Stimulated activated CD4-positive, alpha-beta T cell treated with anti-CD3 and anti-CD28 coated beads, Interleukin-12 subunit alpha, Interleukin-12 subunit beta, amount 100 ng/mL, for 48 hours (primary cell): Measurements from ENCODE around the gene PRIMPOL.
"Not testable (repeated sequence)": the region's sequence is repeated elsewhere in the genome, so short reads cannot be mapped to it uniquely, and the experiment has no call there.

Source experiments
- DNase-seq, 3 donors: peaks; one replicate each; pipeline ENCODE4 v3.0.0-alpha.2; 2020; ENCODE audit warnings: low read depth in 2 of 3, low spot score in 1 of 3

The PRIMPOL gene

DNA sequence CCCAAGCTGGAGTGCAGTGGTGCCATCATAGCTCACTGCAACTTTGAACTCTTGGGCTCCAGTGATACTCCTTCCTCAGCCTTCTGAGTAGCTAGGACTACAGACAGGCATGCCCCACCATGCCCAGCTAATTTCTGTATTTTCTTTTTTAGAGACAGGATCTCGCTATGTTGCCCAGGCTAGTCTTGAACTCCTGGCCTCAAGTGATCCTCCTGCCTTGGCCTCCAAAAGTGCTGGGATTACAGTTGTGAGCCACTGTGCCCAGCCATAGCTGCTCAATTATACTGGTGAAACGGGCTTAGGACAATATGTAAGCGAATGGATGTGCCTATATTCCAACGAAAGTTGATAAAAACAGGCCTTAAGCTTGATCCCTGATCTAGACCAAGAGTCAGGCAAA lies 13.4 kb upstream of the PRIMPOL start:
- no peak for DNase-seq

DNA sequence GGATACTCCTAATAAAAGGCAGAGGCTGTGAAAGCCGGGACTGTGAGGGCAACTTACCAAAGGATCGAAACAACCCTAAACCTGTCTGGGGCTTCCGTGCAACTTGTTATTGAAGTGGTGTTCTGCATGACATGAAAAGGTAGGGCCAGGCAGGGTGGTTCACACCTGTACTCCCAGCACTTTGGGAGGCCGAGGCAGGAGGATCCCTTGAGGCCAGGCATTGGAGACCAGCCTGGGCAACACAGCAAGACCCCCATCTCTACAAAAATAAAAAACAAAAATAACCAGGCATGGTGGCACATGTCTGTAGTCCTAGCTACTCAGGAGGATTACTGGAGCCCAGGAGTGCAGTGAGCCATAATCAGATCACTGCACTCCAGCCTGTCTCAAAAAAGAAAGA lies 12.6 kb upstream of the PRIMPOL start:
- DNase-seq, result no peak

- no peak for DNase-seq
Observed at GRCh38 chr4:184641022-184641421, 8.5 kb upstream of the PRIMPOL start.

GRCh38 chr4:184641451-184641850 lies 8.1 kb upstream of the PRIMPOL start:
- DNase-seq, result no peak

- DNase-seq, result no peak
Observed at GRCh38 chr4:184643731-184644130, 5.8 kb upstream of the PRIMPOL start.

GRCh38 chr4:184644553-184645307 lies 4.8 kb upstream of the PRIMPOL start:
- no peak for DNase-seq

GRCh38 chr4:184645904-184646610 lies 3.5 kb upstream of the PRIMPOL start:
- DNase-seq, result no peak

- no peak for DNase-seq
Observed at GRCh38 chr4:184647266-184648053, 2.1 kb upstream of the PRIMPOL start.

GRCh38 chr4:184648054-184648312 lies 1.6 kb upstream of the PRIMPOL start:
- no peak for DNase-seq

- peak in 1 of 3 donors; percentile 37 for DNase-seq
Observed at GRCh38 chr4:184648313-184649025, 1.1 kb upstream of the PRIMPOL start.

DNA sequence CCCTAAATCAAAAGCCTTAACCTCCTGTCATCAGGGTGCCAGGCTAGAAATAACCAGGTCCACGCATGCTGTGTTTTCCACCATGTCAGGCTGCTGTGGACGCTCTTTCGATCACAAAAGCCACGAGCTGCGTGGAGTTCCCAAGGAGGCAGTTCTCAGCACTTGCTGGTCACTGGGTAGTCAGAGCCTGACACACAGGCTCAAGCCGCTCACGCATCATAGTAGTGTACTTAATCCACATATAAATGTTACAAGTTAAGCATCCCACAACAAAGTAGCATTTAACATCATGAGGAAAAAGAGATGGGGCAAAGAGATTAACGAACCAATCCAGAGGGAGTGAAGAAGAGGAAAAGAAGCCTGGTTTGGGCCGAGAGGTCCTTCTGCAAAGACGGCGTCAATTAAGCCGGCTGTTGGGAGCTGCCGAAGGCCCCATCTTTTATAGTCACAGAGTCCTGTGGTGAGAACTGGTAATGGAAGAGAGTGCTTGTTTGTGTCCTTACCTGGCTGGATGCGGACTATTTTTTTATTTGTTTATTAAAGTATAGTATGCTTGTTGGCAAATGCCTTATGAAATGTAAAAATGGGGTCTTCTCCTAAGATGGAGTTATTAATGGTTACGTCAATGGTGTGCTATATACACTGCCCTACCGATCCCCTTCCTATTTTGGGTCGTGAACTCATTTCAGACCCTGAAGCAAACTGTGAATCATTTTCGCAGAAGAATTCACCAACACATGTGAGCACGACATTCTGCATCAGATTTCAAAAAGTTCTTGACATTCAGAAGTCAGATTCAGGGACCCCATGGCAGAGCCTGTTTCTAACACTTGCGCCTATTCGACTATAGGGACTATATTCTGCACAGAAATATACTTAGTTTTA lies 675 bp downstream of the PRIMPOL start:
- DNase-seq, result peak in 1 of 3 donors; percentile 16

DNA sequence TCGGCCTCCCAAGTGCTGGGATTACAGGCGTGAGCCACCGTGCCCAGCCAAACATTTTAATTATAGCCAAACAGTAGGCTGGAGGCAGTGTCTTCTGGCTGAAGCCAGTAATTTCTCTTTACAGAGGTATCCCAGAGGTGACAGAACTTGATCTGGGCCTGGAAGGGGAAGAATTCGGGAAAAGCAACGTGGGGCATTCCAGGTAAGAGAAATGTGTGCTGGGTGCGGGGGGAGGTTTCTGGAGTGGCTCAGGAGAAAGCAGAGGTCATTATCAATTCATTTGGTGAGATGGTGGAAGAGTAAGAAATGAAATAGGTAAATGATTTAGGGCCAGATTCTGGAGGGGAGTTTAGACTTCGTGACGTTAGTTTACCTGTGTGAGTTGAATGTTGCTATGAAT lies 2.4 kb downstream of the PRIMPOL start:
- DNase-seq, result no peak

DNA sequence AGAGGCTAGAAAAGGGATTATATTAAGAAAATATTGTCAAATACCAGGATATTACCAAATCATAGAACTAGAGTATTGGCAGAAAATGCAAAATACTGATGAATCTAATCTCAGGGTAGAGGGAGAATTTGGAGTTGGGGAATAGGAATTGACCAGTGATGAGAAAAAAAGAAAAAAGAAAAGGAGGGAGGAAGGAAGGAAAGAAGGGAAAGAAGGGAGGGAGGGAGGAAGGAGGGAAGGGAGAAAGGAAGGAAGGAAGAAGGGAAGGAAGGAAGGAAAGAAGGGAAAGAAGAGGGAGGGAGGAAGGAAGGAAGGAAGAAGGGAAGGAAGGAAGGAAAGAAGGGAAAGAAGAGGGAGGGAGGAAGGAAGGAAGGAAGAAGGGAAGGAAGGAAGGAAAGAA lies 3.1 kb downstream of the PRIMPOL start:
- not testable (repeated sequence) for DNase-seq

DNA sequence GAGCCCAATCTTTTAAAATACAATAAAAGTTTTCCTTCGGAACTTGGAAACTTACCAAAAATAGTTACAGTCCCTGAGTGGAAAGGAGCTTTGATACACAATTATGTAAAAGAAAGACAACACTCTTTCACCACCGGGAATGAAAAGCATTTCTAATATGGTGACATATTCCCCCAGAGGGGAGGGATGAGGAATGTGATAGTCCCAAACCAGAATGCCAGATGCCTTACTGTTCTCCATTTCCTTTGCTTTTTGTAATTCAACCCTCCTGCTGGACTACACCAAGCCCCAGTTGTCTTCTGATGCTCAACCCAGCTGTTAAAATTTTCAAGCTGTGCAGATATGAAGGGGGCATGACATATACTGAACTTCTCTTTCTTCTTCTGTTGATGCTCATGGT lies 4.1 kb downstream of the PRIMPOL start:
- no peak for DNase-seq

GRCh38 chr4:184655889-184656869 lies 6.6 kb downstream of the PRIMPOL start:
- DNase-seq, result no peak

- DNase-seq, result no peak
Observed at GRCh38 chr4:184657144-184657543, 7.6 kb downstream of the PRIMPOL start.

DNA sequence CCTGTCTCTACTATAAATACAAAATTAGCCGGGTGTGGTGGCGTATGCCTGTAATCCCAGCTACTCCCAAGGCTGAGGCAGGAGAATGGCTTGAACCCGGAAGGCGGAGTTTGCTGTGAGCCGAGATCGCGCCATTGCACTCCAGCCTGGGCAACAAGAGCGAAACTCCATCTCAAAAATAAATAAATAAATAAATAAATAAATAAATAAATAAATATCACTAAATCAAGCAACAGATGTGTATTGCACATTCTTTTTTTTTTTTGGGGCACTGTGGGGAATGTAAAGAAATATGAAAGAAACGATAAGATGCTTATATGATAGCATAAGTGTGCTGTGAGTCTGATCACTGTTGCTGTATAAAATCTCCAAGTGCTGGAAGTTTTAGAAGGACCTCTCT lies 8.3 kb downstream of the PRIMPOL start:
- not testable (repeated sequence) for DNase-seq

DNA sequence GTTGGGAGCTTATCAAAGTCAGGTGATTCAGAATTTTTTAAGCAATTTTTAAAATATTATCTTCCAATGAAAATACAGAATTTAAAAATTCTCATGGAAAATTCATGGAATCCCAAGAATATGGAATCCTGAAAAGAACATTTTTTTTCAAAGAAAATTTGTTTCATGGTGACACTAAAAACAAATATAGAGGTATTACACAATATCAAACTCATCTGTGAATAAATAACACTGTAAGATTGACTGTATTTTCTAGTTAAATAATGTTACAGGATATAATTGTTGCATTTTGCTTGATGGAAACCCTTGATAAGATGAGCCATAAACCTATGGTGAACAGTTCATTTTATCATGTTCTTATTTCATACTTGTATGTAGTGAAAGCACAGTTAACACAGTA lies 11.4 kb downstream of the PRIMPOL start:
- DNase-seq, result no peak

GRCh38 chr4:184662236-184662635 lies 12.7 kb downstream of the PRIMPOL start:
- DNase-seq, result no peak
